Fibroblast of skin of back (primary cell): ENCODE measurements around the gene ZNF467.

Source experiments
- DNase-seq: peaks from one replicate; pipeline ENCODE4 v3.0.0-alpha.2; 2013

ZNF467 gene

GRCh38 chr7:149742075-149742701, 31.2 kb downstream of the ZNF467 start:
- DNase-seq, result peak; percentile 52

DNA sequence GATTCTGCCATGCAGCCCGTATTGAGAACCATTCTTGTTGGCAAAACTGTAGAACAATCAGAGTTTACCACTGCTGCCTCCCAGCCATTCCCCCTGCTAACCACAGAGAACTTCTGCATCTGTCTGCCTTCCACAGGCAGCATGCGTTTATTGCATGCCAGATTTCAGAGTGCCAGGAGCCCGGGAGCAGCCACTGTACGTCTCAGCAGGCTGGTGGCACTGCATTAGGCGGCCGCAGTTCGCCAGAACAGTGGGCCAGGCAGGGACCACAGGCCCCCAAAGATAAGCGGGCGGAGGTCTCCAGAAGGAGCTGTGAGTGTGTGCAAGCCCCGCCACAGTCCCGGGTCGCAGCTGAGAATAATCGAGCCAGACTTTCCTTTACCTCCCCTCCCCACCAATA, 31.8 kb downstream of the ZNF467 start:
- no peak for DNase-seq

DNA sequence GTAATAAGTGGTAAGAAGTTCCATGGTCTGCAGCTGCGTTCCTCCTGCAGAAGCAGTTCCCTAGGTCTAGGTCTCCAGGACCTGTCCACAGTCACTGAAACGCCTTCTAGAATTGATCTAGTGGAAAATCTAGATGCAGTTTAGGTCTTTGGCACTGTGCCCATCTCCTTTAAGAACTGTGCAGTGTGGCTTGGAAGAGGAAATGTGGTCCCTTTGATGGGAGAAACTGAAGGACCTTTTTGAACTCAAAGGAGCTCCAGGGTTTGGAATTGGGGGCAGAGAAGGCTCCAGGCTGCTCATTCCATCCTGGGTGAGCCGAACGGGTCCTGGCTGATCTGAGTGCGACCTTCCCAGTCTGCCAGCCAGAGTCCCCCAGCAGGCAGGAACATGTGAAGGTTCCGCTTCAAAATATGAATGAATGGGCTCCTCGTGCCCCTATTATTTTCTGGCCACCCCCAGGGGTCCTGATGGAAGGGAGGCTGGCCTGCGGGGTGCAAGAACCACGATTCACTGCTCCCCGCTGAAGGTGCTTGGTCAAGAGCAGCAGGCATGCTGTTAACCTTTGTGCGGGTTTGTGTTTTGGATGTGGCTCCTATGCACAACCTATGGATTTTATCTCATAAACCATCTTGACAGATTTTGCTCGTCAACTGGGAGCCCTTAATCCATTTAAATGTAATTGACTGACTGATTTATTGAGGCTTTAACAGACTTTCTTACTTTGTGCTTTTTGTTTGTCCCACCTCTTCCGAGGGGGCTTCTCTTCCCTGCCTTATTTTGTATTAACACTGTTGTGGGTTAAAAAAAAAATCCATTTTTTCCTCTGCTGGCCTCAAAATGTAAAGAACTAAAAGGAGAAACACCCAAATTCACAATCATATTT, 36.7 kb downstream of the ZNF467 start:
- no peak for DNase-seq

DNA sequence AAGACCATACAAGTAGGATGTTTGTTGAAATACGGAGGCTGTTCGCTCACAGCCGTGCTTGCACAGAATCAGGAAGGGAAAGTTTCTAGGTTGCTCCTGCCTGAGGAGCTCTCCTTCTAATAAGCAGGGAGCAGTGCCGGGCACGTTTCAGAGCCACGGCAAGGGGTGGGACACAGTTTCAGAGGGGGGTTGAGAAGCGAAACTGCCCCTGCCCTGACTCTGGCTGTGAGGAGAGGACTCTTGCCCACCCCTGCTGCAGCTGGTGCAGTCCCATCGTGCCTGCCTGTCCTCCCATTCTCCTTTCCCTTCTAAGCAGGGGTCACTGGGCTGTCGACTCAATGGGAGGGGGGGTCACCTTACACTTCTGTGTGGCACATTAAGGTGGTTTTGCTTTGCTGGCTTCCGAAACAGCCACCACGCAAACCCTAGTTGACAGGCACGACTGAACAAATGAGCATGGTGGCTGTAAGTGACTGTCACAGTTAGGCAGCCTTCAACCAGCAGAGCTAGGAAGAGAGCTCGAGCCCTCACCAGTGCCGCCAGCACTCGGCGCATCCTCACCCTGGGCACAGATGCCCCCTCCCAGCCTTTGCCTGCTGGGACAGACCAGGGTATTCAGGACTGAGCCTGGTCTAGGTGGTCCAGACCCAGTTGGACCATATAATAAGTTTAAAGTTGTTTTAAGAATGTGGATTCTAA, 37.5 kb downstream of the ZNF467 start:
- no peak for DNase-seq

- no peak for DNase-seq
Observed at GRCh38 chr7:149735181-149735602, 38.2 kb downstream of the ZNF467 start.

- DNase-seq, result no peak
Observed at GRCh38 chr7:149734791-149735075, 38.7 kb downstream of the ZNF467 start.

GRCh38 chr7:149733924-149734790, 39.2 kb downstream of the ZNF467 start:
- DNase-seq, result no peak

DNA sequence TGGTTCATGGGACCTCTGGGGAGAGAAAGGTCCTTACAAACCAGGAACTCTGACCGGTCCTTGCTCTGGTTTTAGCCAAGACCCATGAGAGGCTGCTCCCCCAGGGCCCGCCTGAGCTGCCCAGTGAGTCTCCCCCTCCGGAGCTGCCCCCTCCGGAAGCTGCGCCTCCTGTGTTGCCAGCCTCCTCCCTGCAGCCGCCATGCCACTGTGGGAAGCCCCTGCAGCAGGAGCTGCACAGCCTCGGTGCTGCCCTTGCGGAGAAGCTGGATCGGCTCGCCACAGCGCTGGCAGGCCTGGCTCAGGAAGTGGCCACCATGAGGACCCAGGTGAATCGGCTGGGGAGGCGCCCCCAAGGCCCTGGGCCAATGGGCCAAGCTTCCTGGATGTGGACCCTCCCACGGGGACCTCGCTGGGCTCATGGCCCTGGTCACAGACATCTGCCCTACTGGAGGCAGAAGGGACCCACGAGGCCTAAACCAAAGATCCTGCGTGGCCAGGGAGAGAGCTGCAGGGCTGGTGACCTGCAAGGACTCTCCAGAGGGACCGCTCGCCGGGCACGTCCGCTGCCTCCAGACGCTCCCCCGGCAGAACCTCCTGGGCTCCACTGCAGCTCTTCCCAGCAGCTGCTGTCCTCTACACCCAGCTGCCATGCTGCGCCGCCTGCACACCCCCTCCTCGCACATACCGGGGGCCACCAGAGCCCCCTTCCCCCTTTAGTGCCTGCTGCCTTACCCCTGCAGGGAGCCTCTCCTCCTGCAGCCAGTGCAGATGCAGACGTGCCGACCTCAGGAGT, 40.1 kb downstream of the ZNF467 start:
- DNase-seq, result no peak

GRCh38 chr7:149732611-149733010, 40.8 kb downstream of the ZNF467 start:
- DNase-seq, result no peak

DNA sequence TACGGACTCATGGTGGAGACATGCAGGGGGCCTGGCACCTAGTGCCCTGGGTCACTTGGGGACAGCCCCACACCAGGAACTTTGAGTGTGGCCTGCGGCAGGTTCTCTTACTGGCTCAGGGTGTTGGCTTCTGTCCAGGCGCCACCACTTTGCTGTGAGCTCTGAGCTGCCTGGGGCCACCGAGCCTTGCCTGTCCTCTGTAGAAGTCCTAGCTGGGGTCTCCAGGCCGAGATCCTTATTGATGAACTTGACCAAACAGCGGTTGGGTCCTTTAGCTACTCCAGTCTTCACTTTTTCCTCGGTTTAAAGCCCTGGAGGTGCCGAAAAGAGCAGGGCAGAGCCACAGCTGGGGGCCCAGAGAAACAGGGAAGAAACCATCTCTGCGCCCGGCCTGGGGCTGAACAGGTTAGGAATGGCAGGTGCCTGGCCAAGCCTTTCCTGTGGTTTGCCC, 41.3 kb downstream of the ZNF467 start:
- DNase-seq, result no peak

DNA sequence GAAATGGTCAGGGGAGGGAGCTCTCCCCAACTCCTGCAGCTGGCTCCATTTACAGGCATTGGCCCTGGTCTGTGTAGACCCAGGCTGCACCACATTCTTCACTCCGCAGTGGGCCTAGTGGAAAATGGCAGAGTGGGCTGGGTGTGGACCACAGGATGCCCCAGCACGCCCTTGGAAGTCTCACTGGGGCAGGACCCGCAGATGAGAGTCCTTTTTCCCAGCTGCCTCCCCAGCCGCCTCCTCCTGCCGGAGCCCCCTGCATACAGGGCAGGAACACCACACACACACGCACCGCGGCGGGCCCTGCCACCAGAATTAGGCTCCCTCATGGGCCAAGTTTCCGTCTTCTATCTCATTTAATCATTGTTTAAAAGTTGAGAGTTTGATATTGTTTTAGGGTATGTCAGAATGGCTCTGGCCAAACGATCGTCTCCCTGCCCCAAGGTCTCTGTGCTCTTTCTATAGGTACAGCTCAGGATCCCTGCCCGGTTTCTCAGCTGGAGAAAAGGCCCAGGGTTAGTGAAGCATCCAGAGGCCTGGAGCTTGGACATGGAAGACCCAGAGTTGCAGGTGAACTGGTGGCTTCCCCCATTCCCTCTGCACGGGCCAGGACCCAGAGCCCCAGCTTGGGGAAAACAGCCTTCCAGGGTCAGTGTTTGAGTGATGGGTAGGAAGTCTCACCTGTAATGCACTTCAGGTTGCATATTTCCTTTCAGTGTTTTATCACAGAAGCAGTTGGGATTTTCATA, 42.0 kb downstream of the ZNF467 start:
- DNase-seq, result no peak

GRCh38 chr7:149729983-149730801, 43.2 kb downstream of the ZNF467 start:
- DNase-seq, result no peak

GRCh38 chr7:149729586-149729982, 43.8 kb downstream of the ZNF467 start:
- DNase-seq, result no peak

DNA sequence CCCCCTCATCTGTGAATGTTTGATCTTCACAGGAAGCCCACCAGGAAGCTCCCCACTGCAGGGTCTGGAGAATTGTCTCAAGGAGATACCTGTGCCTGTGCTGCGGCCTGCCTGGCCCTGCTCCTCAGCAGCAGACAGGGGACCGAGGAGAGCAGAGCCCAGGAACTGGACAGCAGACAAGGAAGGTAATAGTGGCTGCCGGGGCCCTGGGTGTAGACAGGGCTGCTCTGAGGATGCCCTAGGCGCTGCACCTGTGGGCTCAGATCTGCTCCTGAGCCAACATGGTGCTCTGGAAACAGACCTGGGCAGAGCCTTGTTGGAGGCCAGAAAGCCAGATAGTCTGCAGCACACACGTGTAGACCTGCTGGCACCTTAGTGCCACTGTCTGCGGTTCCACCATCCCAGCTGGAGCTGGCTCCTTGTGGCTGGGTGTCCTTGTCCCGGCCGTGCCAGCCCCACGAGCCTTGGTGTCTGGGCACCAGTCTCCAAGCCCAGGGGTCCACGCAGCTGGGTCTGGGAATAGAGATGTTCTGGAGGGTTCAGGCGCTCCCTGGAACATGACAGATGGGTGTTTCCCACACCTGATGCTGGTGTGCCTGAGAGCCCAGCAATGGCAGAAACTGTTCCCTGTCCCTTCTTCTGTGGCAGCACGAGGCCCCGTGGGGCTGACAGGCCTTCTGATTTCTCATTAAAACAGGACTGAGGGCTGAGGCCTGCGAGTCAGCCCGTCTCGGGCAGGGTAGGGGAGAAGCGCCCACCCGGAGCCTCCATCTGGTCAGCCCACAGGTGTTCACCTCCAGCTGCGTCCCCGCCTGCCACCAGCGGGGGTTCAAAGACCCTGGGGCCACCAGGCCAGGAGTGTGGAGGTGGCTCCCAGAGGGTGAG, 44.7 kb downstream of the ZNF467 start:
- no peak for DNase-seq

DNA sequence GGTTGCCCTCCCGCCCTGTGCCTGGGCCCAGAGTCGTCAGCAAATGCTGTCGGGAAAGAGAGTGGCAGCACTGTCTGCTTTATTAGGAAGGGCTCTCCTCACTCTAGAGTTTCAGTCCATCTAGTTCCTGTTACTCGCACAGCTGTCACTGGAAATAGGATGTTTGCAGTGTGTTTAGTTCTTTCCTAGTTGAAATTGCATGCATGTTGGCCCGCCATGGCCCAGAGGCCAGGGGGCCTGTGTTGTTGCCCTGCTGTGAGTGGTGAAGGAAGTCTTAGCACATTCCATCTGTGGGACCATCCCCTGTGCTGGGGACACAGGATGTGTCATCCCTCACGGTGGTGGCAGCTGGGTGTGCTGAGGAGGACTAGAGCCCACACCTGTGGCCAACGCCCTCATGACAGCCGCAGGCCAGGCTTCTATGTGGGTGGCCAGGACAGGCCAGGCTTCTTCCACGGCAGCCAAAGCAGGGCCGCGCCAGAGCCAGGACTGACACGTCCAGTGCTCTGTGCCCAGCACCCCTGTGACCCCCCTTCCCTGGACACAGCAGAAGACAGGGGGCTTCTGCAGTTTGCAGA, 45.4 kb downstream of the ZNF467 start:
- no peak for DNase-seq

GRCh38 chr7:149727053-149727898, 46.1 kb downstream of the ZNF467 start:
- no peak for DNase-seq

- no peak for DNase-seq
Observed at GRCh38 chr7:149725916-149726315, 47.5 kb downstream of the ZNF467 start.

DNA sequence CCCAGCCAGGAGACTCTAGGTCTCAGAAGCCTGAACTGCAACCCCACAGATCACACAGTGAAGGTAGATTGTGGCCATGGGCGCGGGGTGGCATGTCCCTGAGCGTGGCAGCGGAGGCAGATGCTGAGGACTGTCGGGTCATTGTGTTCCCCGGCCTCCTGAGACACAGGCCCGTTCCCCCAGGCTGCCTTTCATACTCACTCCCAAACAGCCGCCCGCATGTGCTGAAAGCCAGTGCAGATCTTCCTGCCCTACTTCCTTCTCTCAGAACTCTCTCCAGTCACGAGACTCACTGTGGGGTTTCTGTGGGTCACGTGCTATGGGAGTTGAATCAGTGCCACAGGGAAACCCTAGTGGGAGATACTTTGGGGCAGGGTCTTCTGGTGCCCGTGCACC, 48.0 kb downstream of the ZNF467 start:
- no peak for DNase-seq
